ENCODE results near the gene PSMA7.
A peak's percentile ranks its signal among the peaks of the same experiment; 100 is the strongest.

DNA sequence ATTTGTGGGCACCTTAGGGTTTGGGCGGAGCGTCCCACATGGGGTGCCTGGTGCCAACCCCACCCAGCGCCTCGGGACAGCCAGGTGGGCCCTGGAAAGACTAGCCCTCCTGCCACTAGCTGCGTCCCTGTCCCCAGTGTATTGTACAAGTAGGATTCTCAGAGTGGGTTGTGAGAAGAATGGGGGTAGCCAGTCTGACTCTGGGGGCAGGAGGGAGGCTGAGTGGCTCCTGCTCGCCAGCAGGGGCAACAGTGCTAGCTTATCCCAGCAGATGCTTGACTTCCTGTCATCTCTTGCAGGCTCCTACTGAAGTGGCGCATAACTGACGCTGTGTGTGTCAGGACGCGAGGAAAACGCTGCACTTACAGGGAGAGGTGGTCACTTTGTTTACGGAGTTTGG is 9.3 kb downstream of the PSMA7 start:
- TF ChIP-seq, protein P1, sequence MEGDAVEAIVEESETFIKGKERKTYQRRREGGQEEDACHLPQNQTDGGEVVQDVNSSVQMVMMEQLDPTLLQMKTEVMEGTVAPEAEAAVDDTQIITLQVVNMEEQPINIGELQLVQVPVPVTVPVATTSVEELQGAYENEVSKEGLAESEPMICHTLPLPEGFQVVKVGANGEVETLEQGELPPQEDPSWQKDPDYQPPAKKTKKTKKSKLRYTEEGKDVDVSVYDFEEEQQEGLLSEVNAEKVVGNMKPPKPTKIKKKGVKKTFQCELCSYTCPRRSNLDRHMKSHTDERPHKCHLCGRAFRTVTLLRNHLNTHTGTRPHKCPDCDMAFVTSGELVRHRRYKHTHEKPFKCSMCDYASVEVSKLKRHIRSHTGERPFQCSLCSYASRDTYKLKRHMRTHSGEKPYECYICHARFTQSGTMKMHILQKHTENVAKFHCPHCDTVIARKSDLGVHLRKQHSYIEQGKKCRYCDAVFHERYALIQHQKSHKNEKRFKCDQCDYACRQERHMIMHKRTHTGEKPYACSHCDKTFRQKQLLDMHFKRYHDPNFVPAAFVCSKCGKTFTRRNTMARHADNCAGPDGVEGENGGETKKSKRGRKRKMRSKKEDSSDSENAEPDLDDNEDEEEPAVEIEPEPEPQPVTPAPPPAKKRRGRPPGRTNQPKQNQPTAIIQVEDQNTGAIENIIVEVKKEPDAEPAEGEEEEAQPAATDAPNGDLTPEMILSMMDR (conservative IDR thresholded peaks at IDR 0.05; ENCODE audit: low read length) = peak; percentile 36
- no peak for TF ChIP-seq EZH2phosphoT487 (IDR thresholded peaks at IDR 0.05; ENCODE audit: borderline replicate concordance)

Data from Loucy (cell line).